GM19324 (cell line): Measurements from ENCODE around the gene STX8.
"Not testable (repeated sequence)": the region's sequence is repeated elsewhere in the genome, so short reads cannot be mapped to it uniquely, and the experiment has no call there.

ENCODE experiments used
- ATAC-seq: cut with Tn5 transposase; IDR thresholded peaks from one replicate; pipeline ENCODE4 v1.9.1; 2021; ENCODE audit warnings: mild to moderate bottlenecking, moderate library complexity; ENCODE audit not compliant: unreplicated experiment, low FRiP score

STX8 gene

GRCh38 chr17:9361188-9361955 lies 214.2 kb downstream of the STX8 start:
- no peak for ATAC-seq

GRCh38 chr17:9360677-9361081 lies 214.9 kb downstream of the STX8 start:
- no peak for ATAC-seq

GRCh38 chr17:9356488-9356911 lies 219.1 kb downstream of the STX8 start:
- ATAC-seq = no peak

GRCh38 chr17:9355846-9356245 lies 219.8 kb downstream of the STX8 start:
- ATAC-seq = no peak

- ATAC-seq = not testable (repeated sequence)
Measured at GRCh38 chr17:9355231-9355630, 220.4 kb downstream of the STX8 start.

- no peak for ATAC-seq
Measured at GRCh38 chr17:9350080-9350479, 225.5 kb downstream of the STX8 start.

- ATAC-seq = no peak
Measured at GRCh38 chr17:9346296-9346926, 229.2 kb downstream of the STX8 start.

GRCh38 chr17:9343516-9343915 lies 232.1 kb downstream of the STX8 start:
- ATAC-seq = no peak

- ATAC-seq = no peak
Measured at GRCh38 chr17:9342225-9342624, 233.4 kb downstream of the STX8 start.

- ATAC-seq = no peak
Measured at GRCh38 chr17:9339958-9340357, 235.7 kb downstream of the STX8 start.

- not testable (repeated sequence) for ATAC-seq
Measured at GRCh38 chr17:9339482-9339881, 236.1 kb downstream of the STX8 start.

- no peak for ATAC-seq
Measured at GRCh38 chr17:9336817-9337216, 238.8 kb downstream of the STX8 start.

GRCh38 chr17:9334536-9335446 lies 240.8 kb downstream of the STX8 start:
- ATAC-seq = no peak

- no peak for ATAC-seq
Measured at GRCh38 chr17:9332132-9332494, 243.5 kb downstream of the STX8 start.

- no peak for ATAC-seq
Measured at GRCh38 chr17:9331279-9332131, 244.1 kb downstream of the STX8 start.

GRCh38 chr17:9330611-9331271 lies 244.9 kb downstream of the STX8 start:
- no peak for ATAC-seq

- ATAC-seq = no peak
Measured at GRCh38 chr17:9330141-9330540, 245.5 kb downstream of the STX8 start.

- ATAC-seq = no peak
Measured at GRCh38 chr17:9329251-9329921, 246.2 kb downstream of the STX8 start.

GRCh38 chr17:9324864-9325263 lies 250.8 kb downstream of the STX8 start:
- no peak for ATAC-seq
